HEK293T (cell line): Measurements from ENCODE around the gene FAM76B.

Experiments used
- BHLHE40 ChIP-seq: fragments of 450-650 bp; IDR thresholded peaks from 2 replicates; pipeline ENCODE4 v1.6.1; 2016; ENCODE audit warnings: mild to moderate bottlenecking, moderate library complexity, borderline replicate concordance
- CTBP1 ChIP-seq: fragments of 450-650 bp; IDR thresholded peaks from 2 replicates; pipeline ENCODE4 v1.6.1; 2016; ENCODE audit warnings: borderline replicate concordance
- FOXA1 ChIP-seq: fragments of 450-650 bp; IDR thresholded peaks from 2 replicates; pipeline ENCODE4 v1.6.1; 2016; ENCODE audit warnings: mild to moderate bottlenecking
- FOXK2 ChIP-seq: fragments of 450-650 bp; IDR thresholded peaks from 2 replicates; pipeline ENCODE4 v1.6.1; 2016; ENCODE audit warnings: mild to moderate bottlenecking
- NFRKB ChIP-seq: fragments of 450-650 bp; IDR thresholded peaks from 2 replicates; pipeline ENCODE4 v1.6.1; 2016; ENCODE audit warnings: mild to moderate bottlenecking, moderate library complexity
- SP1 ChIP-seq: fragments of 450-650 bp; IDR thresholded peaks from 2 replicates; pipeline ENCODE4 v1.6.1; 2017
- SUZ12 ChIP-seq: fragments of 450-650 bp; IDR thresholded peaks from 2 replicates; pipeline ENCODE4 v1.6.1; 2016; ENCODE audit warnings: mild to moderate bottlenecking
- TARDBP ChIP-seq: fragments of 450-650 bp; IDR thresholded peaks from 2 replicates; pipeline ENCODE4 v1.6.1; 2016
- ZNF384 ChIP-seq: fragments of 450-650 bp; IDR thresholded peaks from 2 replicates; pipeline ENCODE4 v1.6.1; 2016
- TF ChIP-seq, protein P1 (sequence below): fragments of 450-650 bp; IDR thresholded peaks from 2 replicates; pipeline ENCODE4 v1.6.1; 2016

DNA sequence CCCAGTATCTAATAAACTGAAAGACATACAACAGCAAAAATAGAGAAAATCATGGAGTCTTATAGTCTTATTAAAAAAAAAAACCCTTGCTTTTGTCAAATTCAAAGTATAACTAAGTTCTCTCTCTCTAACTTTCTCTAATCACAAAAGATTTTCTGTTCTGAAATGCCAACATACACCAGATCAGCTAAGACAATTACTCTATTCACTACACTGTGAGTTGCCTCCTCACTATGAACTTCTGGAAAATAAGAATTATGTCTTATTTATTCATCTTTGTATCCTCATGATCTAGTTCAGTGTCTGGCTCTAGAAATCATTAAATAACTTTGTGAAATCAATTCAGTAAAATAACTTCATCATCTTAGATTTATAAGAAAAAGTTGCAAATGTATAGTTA, 12.7 kb downstream of the FAM76B start:
- no peak for TF ChIP-seq CTBP1
- TF ChIP-seq SUZ12, result no peak
- TF ChIP-seq NFRKB, result no peak
- TF ChIP-seq FOXK2, result no peak
- no peak for TF ChIP-seq SP1
- no peak for TF ChIP-seq FOXA1
- TF ChIP-seq BHLHE40, result no peak
- no peak for TF ChIP-seq TARDBP
- no peak for TF ChIP-seq ZNF384
- TF ChIP-seq, protein P1, sequence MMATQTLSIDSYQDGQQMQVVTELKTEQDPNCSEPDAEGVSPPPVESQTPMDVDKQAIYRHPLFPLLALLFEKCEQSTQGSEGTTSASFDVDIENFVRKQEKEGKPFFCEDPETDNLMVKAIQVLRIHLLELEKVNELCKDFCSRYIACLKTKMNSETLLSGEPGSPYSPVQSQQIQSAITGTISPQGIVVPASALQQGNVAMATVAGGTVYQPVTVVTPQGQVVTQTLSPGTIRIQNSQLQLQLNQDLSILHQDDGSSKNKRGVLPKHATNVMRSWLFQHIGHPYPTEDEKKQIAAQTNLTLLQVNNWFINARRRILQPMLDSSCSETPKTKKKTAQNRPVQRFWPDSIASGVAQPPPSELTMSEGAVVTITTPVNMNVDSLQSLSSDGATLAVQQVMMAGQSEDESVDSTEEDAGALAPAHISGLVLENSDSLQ, result no peak
